ENCODE measurements around the gene TMEM218.

- TF ChIP-seq CTCF (conservative IDR thresholded peaks at IDR 0.05 in 1 of 2, IDR thresholded peaks at IDR 0.05 in 1 of 2; ENCODE audit: low read depth in 1 of 2, low read length in 2 of 2) (peak in 1 of 2 donors; percentile 17), EZH2 (IDR thresholded peaks at IDR 0.05; ENCODE audit: low read length, missing control alignments) (no peak)
Observed at GRCh38 chr11:125062931-125063428, 48.4 kb downstream of the TMEM218 start, which contains the start of gene SLC37A2.
